NCI-H146 treated with DMSO at 0.1 percent for 48 hours (cell line): ENCODE measurements around the gene HOXB5.

Experiments used
- DNase-seq: peaks from one replicate; lab custom pipeline; 2025; ENCODE audit not compliant: unreplicated experiment; lab: John Stamatoyannopoulos, UW

HOXB5 gene

DNA sequence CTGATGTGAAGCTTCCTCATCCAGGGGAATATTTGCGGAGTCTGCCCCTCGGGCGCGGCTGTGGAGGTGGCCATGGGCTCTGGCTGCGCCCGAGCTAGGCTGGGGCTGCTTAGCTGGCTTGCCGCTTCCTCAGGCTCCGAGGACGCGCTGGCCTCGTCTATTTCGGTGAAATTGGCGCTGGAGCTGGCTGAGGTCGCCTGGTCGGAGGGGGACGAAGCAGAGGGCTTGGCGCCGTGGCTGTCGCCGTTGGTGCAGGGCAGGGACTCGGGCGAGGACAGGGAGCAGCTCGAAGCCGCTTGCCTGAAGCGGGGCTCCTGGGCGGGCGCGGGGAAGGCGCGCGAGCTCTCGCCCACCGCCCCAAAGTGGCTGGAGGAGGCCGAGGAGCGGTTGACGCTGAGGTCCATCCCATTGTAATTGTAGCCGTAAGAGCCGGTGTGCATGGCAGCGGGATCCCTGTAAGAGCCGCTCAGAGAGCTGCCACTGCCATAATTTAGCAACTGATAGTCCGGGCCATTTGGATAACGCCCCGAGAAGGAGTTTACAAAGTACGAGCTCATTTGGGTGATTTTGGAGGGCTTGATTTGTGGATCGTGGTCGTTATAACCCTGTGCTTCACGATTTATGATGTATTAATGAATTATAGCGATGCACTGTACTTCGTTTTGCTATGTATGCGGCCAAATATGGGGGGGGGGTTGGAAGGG lies at the start of gene HOXB5:
TSS of gene HOXB5 (minus strand) at position 654 of the 704 bp plus-strand sequence. CDS start at position 557, 97 bp downstream.
- peak; percentile 64 for DNase-seq

DNA sequence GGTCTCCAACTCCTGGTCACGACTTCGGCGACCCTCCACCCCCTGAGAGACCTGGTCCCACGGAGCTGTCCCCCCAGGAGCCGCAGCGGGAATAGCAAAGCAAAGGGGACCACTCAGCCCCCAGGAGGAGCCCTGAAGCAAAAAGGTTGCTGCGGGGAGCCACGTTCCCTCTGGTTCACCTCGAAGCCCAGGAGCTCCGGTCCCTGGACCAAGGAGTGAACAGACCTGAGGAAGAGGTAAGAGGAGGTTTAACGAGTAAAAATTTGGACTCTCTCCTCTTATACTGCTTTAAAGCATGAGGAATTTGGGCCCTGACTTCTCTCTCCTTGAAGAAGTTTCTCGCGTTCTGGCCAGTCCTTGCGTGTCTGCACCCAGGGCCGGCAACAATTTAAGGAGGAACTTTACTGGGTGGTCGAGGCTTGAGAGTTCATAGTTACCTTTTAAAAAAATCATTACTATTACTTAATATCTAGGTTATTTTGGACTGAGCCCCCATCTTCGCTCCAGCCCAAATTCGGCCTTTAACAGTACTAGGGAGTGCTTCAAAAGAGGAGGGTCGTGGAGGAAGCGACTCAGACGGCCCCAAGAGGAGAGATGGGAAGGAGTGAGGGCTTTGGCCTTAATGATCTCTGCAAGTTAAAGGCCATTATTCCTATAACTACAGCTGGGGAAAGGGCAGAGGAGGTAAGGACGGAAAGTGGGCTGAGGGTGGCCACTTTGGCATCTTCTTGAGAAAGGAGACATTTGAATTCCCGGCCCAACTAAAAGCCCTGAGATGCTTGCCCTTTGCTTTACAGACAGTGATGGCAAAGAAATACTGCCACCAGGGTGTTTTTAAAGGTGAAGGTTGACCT lies 49.5 kb upstream of the HOXB5 start:
- no peak for DNase-seq

DNA sequence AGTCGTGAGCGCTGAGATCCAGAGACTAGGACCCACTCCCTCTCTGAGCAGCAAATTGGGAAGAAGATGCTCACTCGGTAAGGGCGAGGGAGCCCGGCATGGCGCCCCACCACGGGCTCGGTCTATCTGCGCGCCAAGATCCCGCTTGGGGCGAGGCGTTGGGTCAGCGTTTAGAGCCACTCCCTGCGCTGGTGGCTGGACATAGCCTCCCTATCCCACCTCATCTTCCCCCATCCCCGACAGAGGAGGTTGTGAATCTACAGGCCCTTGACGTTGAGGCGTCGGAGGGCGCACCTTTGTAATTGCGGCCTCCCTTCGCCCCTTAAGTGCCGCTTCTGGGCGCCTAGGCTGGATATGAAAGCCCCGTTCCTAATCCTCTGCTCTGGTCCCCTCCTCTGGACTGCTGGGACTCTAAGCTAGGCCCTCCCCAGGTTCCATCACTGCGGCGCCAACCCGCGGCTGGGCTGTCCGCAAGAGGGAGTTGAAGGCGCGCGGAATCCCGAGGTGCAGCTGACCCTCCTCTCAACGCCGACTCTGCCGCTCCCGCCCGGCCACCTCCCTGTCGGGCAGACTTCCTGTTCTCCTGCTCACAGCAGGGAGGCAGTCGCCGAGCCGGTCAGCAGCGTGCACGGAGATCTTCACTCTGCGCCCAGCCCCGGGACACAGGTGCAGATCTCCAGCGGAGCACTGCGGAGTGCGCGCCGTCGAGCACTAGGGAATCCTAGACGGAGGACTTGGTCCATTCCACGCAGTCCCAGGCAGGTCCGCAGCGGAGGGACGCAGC lies 48.7 kb upstream of the HOXB5 start:
- DNase-seq, result no peak

- no peak for DNase-seq
These were observed 48.0 kb upstream of the HOXB5 start for GRCh38 chr17:48641541-48642058.

- no peak for DNase-seq
These were observed 47.2 kb upstream of the HOXB5 start for GRCh38 chr17:48640858-48641180.

GRCh38 chr17:48639982-48640857 lies 46.6 kb upstream of the HOXB5 start:
- no peak for DNase-seq

- no peak for DNase-seq
These were observed 45.6 kb upstream of the HOXB5 start for GRCh38 chr17:48639136-48639535.

DNA sequence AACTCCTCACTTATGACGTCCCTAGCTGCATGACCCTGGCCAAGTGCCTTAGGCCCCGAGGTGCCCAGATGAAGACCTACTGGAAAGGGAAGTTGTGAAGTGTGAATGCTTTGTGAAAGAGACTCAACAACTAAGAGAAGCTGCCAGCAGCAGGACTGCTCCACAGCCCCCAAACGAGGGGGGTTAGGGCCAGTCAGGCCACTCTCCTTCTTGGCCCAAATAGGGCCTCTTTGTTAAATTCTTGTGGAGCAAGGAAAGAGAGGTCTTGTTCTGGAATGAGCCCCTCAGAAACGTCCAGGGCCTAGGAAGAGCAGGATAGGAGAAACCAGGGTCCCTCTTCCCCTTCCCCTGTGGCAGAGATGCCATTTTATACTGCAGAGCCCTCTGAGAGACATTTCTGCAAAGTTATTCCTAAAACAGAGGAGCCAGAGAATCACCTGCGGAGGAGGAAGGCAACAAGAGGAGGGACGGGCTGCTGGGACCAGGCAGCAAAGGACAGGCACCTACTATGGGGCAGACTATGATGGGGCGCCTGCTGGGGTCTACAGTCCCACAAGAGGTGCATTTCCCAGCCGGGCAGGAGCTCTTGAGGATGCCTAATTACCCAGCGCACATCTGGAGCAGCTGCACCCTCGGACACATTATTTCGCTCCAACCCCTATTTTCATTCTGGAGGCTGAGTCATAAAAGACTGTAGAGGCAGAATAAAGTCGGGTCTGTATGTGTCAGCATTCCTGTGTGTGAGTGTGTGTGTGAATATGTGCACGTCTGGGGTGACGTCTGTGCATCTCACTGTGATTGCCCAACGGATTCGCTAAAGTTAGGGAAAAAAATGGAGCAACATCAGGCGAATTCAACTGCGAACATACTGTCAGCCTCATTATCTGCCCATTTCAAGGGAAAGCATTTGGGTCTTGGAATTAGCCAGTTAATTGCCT lies 44.0 kb upstream of the HOXB5 start:
- DNase-seq, result no peak

- peak; percentile 41 for DNase-seq
These were observed 42.8 kb upstream of the HOXB5 start for GRCh38 chr17:48636177-48637018.

- no peak for DNase-seq
These were observed 41.1 kb upstream of the HOXB5 start for GRCh38 chr17:48634493-48635208.

GRCh38 chr17:48633266-48633677 lies 39.7 kb upstream of the HOXB5 start:
- no peak for DNase-seq

- DNase-seq, result no peak
These were observed 39.1 kb upstream of the HOXB5 start for GRCh38 chr17:48632579-48633265.

- no peak for DNase-seq
These were observed 38.4 kb upstream of the HOXB5 start for GRCh38 chr17:48631693-48632578.

- no peak for DNase-seq
These were observed 37.5 kb upstream of the HOXB5 start for GRCh38 chr17:48630925-48631692.
